Suprapubic skin (tissue), 4 donors: ENCODE results near the gene TRIM44.

ENCODE experiments used
- POLR2A ChIP-seq, 2 donors: fragments of 450-650 bp; IDR thresholded peaks; one replicate each; pipeline ENCODE4 v1.6.1; 2017; ENCODE audit warnings: antibody characterized with exemption in 2 of 2, mild to moderate bottlenecking in 2 of 2, moderate library complexity in 2 of 2
- POLR2AphosphoS5 ChIP-seq, 3 donors: sonication (generic); formaldehyde crosslinking; IDR thresholded peaks; one replicate each; pipeline ENCODE4 v1.6.1; 2017; ENCODE audit warnings: antibody characterized with exemption in 3 of 3
- TF ChIP-seq, protein P1 (sequence below), 2 donors: fragments of 200-600 bp in 1 of 2; fragments of 450-650 bp in 1 of 2; sonication (generic) in 1 of 2; IDR thresholded peaks; one replicate each; pipeline ENCODE4 v1.5.1; 2016 to 2019; ENCODE audit warnings: antibody characterized with exemption in 2 of 2, mild to moderate bottlenecking in 1 of 2, moderate library complexity in 1 of 2

- TF ChIP-seq, protein P1, sequence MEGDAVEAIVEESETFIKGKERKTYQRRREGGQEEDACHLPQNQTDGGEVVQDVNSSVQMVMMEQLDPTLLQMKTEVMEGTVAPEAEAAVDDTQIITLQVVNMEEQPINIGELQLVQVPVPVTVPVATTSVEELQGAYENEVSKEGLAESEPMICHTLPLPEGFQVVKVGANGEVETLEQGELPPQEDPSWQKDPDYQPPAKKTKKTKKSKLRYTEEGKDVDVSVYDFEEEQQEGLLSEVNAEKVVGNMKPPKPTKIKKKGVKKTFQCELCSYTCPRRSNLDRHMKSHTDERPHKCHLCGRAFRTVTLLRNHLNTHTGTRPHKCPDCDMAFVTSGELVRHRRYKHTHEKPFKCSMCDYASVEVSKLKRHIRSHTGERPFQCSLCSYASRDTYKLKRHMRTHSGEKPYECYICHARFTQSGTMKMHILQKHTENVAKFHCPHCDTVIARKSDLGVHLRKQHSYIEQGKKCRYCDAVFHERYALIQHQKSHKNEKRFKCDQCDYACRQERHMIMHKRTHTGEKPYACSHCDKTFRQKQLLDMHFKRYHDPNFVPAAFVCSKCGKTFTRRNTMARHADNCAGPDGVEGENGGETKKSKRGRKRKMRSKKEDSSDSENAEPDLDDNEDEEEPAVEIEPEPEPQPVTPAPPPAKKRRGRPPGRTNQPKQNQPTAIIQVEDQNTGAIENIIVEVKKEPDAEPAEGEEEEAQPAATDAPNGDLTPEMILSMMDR (IDR thresholded peaks at IDR 0.05): no peak
- TF ChIP-seq POLR2A (IDR thresholded peaks at IDR 0.05) (no peak), POLR2AphosphoS5 (IDR thresholded peaks at IDR 0.05) (no peak)
Observed at GRCh38 chr11:35804451-35805040, 142.0 kb downstream of the TRIM44 start.
